Measurements from ENCODE around the gene CLCA4.

DNA sequence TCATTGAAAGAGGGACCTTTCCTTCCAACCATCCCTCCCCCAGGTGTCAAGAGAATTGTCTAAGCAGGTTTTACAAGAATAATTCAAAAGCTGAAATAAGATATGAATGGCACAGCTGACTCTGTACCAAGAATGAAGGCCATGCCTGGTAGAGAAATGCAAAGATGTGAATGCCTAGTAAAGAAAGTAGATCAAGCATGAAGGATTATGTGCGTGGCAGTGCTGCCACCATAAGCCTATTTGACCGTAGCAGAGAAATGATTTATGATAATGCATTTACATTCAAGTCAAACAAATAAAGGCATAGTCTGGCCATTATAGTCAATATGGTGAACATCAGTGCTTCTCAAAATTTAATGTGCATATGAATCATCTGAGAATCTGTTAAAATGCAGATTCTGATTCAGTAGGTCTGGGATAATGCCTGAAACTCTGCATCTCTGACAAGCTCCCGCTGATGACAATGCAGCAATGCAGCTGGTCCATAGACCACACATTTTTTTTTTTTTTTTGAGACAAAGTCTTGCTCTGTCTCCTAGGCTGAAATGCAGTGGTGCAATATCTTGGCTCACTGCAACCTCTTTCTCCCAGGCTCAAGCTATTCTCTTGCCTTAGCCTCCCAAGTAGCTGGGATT is 16.6 kb upstream of the CLCA4 start:
- TF ChIP-seq POLR2AphosphoS5 (IDR thresholded peaks at IDR 0.05; ENCODE audit: low read depth) = no peak
- TF ChIP-seq, protein P1, sequence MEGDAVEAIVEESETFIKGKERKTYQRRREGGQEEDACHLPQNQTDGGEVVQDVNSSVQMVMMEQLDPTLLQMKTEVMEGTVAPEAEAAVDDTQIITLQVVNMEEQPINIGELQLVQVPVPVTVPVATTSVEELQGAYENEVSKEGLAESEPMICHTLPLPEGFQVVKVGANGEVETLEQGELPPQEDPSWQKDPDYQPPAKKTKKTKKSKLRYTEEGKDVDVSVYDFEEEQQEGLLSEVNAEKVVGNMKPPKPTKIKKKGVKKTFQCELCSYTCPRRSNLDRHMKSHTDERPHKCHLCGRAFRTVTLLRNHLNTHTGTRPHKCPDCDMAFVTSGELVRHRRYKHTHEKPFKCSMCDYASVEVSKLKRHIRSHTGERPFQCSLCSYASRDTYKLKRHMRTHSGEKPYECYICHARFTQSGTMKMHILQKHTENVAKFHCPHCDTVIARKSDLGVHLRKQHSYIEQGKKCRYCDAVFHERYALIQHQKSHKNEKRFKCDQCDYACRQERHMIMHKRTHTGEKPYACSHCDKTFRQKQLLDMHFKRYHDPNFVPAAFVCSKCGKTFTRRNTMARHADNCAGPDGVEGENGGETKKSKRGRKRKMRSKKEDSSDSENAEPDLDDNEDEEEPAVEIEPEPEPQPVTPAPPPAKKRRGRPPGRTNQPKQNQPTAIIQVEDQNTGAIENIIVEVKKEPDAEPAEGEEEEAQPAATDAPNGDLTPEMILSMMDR (conservative IDR thresholded peaks at IDR 0.05; ENCODE audit: low read depth in 2 of 2) = no peak
- TF ChIP-seq, protein P2, sequence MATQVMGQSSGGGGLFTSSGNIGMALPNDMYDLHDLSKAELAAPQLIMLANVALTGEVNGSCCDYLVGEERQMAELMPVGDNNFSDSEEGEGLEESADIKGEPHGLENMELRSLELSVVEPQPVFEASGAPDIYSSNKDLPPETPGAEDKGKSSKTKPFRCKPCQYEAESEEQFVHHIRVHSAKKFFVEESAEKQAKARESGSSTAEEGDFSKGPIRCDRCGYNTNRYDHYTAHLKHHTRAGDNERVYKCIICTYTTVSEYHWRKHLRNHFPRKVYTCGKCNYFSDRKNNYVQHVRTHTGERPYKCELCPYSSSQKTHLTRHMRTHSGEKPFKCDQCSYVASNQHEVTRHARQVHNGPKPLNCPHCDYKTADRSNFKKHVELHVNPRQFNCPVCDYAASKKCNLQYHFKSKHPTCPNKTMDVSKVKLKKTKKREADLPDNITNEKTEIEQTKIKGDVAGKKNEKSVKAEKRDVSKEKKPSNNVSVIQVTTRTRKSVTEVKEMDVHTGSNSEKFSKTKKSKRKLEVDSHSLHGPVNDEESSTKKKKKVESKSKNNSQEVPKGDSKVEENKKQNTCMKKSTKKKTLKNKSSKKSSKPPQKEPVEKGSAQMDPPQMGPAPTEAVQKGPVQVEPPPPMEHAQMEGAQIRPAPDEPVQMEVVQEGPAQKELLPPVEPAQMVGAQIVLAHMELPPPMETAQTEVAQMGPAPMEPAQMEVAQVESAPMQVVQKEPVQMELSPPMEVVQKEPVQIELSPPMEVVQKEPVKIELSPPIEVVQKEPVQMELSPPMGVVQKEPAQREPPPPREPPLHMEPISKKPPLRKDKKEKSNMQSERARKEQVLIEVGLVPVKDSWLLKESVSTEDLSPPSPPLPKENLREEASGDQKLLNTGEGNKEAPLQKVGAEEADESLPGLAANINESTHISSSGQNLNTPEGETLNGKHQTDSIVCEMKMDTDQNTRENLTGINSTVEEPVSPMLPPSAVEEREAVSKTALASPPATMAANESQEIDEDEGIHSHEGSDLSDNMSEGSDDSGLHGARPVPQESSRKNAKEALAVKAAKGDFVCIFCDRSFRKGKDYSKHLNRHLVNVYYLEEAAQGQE (IDR thresholded peaks at IDR 0.05; ENCODE audit: unreplicated experiment) = no peak
- TF ChIP-seq EZH2 (IDR thresholded peaks at IDR 0.05; ENCODE audit: low read depth, unreplicated experiment) = no peak
- TF ChIP-seq, protein P3, sequence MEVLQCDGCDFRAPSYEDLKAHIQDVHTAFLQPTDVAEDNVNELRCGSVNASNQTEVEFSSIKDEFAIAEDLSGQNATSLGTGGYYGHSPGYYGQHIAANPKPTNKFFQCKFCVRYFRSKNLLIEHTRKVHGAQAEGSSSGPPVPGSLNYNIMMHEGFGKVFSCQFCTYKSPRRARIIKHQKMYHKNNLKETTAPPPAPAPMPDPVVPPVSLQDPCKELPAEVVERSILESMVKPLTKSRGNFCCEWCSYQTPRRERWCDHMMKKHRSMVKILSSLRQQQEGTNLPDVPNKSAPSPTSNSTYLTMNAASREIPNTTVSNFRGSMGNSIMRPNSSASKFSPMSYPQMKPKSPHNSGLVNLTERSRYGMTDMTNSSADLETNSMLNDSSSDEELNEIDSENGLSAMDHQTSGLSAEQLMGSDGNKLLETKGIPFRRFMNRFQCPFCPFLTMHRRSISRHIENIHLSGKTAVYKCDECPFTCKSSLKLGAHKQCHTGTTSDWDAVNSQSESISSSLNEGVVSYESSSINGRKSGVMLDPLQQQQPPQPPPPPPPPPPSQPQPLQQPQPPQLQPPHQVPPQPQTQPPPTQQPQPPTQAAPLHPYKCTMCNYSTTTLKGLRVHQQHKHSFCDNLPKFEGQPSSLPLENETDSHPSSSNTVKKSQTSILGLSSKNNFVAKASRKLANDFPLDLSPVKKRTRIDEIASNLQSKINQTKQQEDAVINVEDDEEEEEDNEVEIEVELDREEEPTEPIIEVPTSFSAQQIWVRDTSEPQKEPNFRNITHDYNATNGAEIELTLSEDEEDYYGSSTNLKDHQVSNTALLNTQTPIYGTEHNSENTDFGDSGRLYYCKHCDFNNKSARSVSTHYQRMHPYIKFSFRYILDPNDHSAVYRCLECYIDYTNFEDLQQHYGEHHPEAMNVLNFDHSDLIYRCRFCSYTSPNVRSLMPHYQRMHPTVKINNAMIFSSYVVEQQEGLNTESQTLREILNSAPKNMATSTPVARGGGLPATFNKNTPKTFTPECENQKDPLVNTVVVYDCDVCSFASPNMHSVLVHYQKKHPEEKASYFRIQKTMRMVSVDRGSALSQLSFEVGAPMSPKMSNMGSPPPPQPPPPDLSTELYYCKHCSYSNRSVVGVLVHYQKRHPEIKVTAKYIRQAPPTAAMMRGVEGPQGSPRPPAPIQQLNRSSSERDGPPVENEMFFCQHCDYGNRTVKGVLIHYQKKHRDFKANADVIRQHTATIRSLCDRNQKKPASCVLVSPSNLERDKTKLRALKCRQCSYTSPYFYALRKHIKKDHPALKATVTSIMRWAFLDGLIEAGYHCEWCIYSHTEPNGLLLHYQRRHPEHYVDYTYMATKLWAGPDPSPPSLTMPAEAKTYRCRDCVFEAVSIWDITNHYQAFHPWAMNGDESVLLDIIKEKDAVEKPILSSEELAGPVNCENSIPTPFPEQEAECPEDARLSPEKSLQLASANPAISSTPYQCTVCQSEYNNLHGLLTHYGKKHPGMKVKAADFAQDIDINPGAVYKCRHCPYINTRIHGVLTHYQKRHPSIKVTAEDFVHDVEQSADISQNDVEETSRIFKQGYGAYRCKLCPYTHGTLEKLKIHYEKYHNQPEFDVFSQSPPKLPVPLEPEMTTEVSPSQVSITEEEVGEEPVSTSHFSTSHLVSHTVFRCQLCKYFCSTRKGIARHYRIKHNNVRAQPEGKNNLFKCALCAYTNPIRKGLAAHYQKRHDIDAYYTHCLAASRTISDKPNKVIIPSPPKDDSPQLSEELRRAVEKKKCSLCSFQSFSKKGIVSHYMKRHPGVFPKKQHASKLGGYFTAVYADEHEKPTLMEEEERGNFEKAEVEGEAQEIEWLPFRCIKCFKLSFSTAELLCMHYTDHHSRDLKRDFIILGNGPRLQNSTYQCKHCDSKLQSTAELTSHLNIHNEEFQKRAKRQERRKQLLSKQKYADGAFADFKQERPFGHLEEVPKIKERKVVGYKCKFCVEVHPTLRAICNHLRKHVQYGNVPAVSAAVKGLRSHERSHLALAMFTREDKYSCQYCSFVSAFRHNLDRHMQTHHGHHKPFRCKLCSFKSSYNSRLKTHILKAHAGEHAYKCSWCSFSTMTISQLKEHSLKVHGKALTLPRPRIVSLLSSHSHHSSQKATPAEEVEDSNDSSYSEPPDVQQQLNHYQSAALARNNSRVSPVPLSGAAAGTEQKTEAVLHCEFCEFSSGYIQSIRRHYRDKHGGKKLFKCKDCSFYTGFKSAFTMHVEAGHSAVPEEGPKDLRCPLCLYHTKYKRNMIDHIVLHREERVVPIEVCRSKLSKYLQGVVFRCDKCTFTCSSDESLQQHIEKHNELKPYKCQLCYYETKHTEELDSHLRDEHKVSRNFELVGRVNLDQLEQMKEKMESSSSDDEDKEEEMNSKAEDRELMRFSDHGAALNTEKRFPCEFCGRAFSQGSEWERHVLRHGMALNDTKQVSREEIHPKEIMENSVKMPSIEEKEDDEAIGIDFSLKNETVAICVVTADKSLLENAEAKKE (CRISPR knock-in tag; IDR thresholded peaks at IDR 0.05) = no peak
- TF ChIP-seq STAT1 (IDR thresholded peaks at IDR 0.05; ENCODE audit: unreplicated experiment) = no peak
- no peak for TF ChIP-seq CREB1 (CRISPR knock-in tag; IDR thresholded peaks at IDR 0.05; ENCODE audit: low read depth)
- TF ChIP-seq JUNB (IDR thresholded peaks at IDR 0.05; ENCODE audit: unreplicated experiment) = no peak

Data from GM23338 (cell line).